Astrocyte (in vitro differentiated cells and primary cell): ENCODE measurements around the gene GSTM2.

Experiments used
- CTCF ChIP-seq: IDR thresholded peaks from 2 replicates; pipeline ENCODE4 v1.5.1; 2011; ENCODE audit warnings: low read depth, mild to moderate bottlenecking, inconsistent platforms, low read length, moderate library complexity; ENCODE audit not compliant: insufficient read depth
- EZH2 ChIP-seq: IDR thresholded peaks from 2 replicates; pipeline ENCODE4 v1.6.1; 2012; ENCODE audit warnings: mild to moderate bottlenecking, low read length, inconsistent platforms; ENCODE audit not compliant: insufficient read depth

DNA sequence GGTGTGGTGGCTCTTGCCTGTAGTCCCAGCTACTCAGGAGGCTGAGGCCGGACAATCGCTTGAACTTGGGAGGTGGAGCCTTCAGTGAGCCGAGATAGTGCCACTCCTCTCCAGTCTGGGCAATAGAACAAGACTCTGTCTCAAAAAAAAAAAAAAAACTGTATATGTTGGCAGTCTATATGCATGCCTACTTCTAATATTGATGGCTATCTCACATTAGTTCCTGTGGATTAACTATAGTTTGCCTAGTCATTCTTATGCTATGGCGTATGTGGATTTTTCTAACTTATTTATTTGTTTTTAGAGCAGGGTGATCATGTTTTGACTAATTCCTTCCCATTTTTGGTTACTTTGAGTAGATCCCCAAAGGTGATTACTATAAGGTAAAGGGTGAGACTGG lies 29.2 kb downstream of the GSTM2 start:
- TF ChIP-seq EZH2: no peak
- no peak for TF ChIP-seq CTCF
